Parathyroid adenoma (tissue), 2 donors: ENCODE measurements around the gene SLC6A16.

Source experiments
- H2AFZ ChIP-seq: fragments of 300-600 bp; sonication (generic); one replicate; pipeline ENCODE4 v1.7.0; 2017; ENCODE audit warnings: antibody characterized with exemption, mild to moderate bottlenecking
- H3K27ac ChIP-seq: fragments of 300-600 bp; sonication (generic); one replicate; pipeline ENCODE4 v1.7.0; 2017
- H3K27me3 ChIP-seq: fragments of 300-600 bp; sonication (generic); one replicate; pipeline ENCODE4 v1.7.0; 2017; ENCODE audit warnings: low read length; ENCODE audit not compliant: control insufficient read depth, insufficient read depth
- H3K36me3 ChIP-seq: fragments of 300-600 bp; sonication (generic); one replicate; pipeline ENCODE4 v1.7.0; 2017; ENCODE audit warnings: low read length; ENCODE audit not compliant: control insufficient read depth, insufficient read depth
- H3K4me1 ChIP-seq: fragments of 300-600 bp; sonication (generic); one replicate; pipeline ENCODE4 v1.7.0; 2017; ENCODE audit warnings: control low read depth
- H3K4me2 ChIP-seq: fragments of 300-600 bp; sonication (generic); one replicate; pipeline ENCODE4 v1.7.0; 2017; ENCODE audit warnings: low read length
- H3K4me3 ChIP-seq: fragments of 300-600 bp; sonication (generic); one replicate; pipeline ENCODE4 v1.7.0; 2017; ENCODE audit warnings: low read depth, low read length
- H3K79me2 ChIP-seq: fragments of 300-600 bp; sonication (generic); one replicate; pipeline ENCODE4 v1.7.0; 2017; ENCODE audit warnings: control low read depth
- H3K9ac ChIP-seq: fragments of 300-600 bp; sonication (generic); one replicate; pipeline ENCODE4 v1.7.0; 2017; ENCODE audit warnings: mild to moderate bottlenecking
- H3K9me3 ChIP-seq: fragments of 300-600 bp; sonication (generic); one replicate; pipeline ENCODE4 v1.7.0; 2017; ENCODE audit warnings: low read length; ENCODE audit not compliant: control insufficient read depth
- CTCF ChIP-seq: fragments of 300-600 bp; sonication (generic); IDR thresholded peaks from one replicate; pipeline ENCODE4 v1.7.0; 2017; ENCODE audit warnings: antibody characterized with exemption, mild to moderate bottlenecking
- donor health status: primary hyperparathyroidism.

Gene SLC6A16

GRCh38 chr19:49264258-49264657 lies 60.7 kb downstream of the SLC6A16 start:
- TF ChIP-seq CTCF = no peak
- Histone ChIP-seq H3K27me3 (no peaks in the 10 kb centered on the region), H2AFZ (no peak overlapping the region), H3K4me1 (no peaks in the 10 kb centered on the region), H3K9me3 (no peaks in the 10 kb centered on the region), H3K4me2 (peak overlapping the region; percentile 65), H3K79me2 (no peaks in the 10 kb centered on the region), H3K4me3 (peak overlapping the region; percentile 34), H3K36me3 (no peaks in the 10 kb centered on the region), H3K27ac (no peak overlapping the region), H3K9ac (no peak overlapping the region)

- no peaks in the 10 kb centered on the region for H3K4me1 ChIP-seq
- H3K36me3 ChIP-seq = no peaks in the 10 kb centered on the region
- H3K79me2 ChIP-seq = no peaks in the 10 kb centered on the region
- no peak overlapping the region for H3K4me3 ChIP-seq
- no peak overlapping the region for H2AFZ ChIP-seq
- no peak overlapping the region for H3K4me2 ChIP-seq
- H3K9ac ChIP-seq = no peak overlapping the region
- no peaks in the 10 kb centered on the region for H3K9me3 ChIP-seq
- no peak overlapping the region for H3K27ac ChIP-seq
- H3K27me3 ChIP-seq = no peaks in the 10 kb centered on the region
- no peak for TF ChIP-seq CTCF
Observed at GRCh38 chr19:49261602-49262001, 63.4 kb downstream of the SLC6A16 start.

- Histone ChIP-seq H3K79me2 (no peaks in the 10 kb centered on the region), H3K9me3 (no peaks in the 10 kb centered on the region), H3K36me3 (no peaks in the 10 kb centered on the region), H3K4me3 (no peak overlapping the region), H3K4me1 (no peaks in the 10 kb centered on the region), H3K27ac (no peak overlapping the region), H2AFZ (no peak overlapping the region), H3K27me3 (no peaks in the 10 kb centered on the region), H3K4me2 (no peak overlapping the region), H3K9ac (no peak overlapping the region)
- no peak for TF ChIP-seq CTCF
Observed at GRCh38 chr19:49256691-49257090, 68.3 kb downstream of the SLC6A16 start.

GRCh38 chr19:49255674-49256073 lies 69.3 kb downstream of the SLC6A16 start:
- TF ChIP-seq CTCF = no peak
- H3K9ac ChIP-seq = no peak overlapping the region
- no peaks in the 10 kb centered on the region for H3K36me3 ChIP-seq
- H3K4me2 ChIP-seq = no peak overlapping the region
- no peak overlapping the region for H3K4me3 ChIP-seq
- H3K9me3 ChIP-seq = no peaks in the 10 kb centered on the region
- no peak overlapping the region for H3K27ac ChIP-seq
- H2AFZ ChIP-seq = no peak overlapping the region
- no peaks in the 10 kb centered on the region for H3K79me2 ChIP-seq
- no peaks in the 10 kb centered on the region for H3K27me3 ChIP-seq
- H3K4me1 ChIP-seq = no peaks in the 10 kb centered on the region

- Histone ChIP-seq H3K27me3 (no peaks in the 10 kb centered on the region), H3K9me3 (no peaks in the 10 kb centered on the region), H3K4me1 (no peaks in the 10 kb centered on the region), H3K36me3 (no peaks in the 10 kb centered on the region), H2AFZ (no peak overlapping the region), H3K4me2 (no peak overlapping the region), H3K79me2 (no peaks in the 10 kb centered on the region), H3K4me3 (no peak overlapping the region), H3K9ac (no peak overlapping the region), H3K27ac (no peak overlapping the region)
- TF ChIP-seq CTCF = no peak
Observed at GRCh38 chr19:49249933-49250332, 75.1 kb downstream of the SLC6A16 start.
